IMR-90 (cell line): ENCODE data around the gene NOD1.

ENCODE experiments used
- MAFK ChIP-seq: IDR thresholded peaks from 2 replicates; pipeline ENCODE4 v1.6.1; 2012; ENCODE audit warnings: low read depth, low read length, improper control_type of control experiment
- MAZ ChIP-seq: IDR thresholded peaks from 2 replicates; pipeline ENCODE4 v1.6.1; 2012; ENCODE audit warnings: low read depth, mild to moderate bottlenecking, low read length, improper control_type of control experiment, moderate library complexity, borderline replicate concordance
- POLR2A ChIP-seq: IDR thresholded peaks from 2 replicates; pipeline ENCODE4 v1.6.1; 2012; ENCODE audit warnings: mild to moderate bottlenecking, low read depth, low read length
- SMC3 ChIP-seq: fragments of 150-350 bp; IDR thresholded peaks from 2 replicates; pipeline ENCODE4 v1.6.1; 2016; ENCODE audit warnings: low read depth, mild to moderate bottlenecking, antibody characterized with exemption, low read length, moderate library complexity
- TF ChIP-seq, protein P1 (sequence below): conservative IDR thresholded peaks from 2 replicates; pipeline ENCODE4 v1.5.1; 2012; ENCODE audit warnings: mild to moderate bottlenecking, low read depth, low read length, improper control_type of control experiment

DNA sequence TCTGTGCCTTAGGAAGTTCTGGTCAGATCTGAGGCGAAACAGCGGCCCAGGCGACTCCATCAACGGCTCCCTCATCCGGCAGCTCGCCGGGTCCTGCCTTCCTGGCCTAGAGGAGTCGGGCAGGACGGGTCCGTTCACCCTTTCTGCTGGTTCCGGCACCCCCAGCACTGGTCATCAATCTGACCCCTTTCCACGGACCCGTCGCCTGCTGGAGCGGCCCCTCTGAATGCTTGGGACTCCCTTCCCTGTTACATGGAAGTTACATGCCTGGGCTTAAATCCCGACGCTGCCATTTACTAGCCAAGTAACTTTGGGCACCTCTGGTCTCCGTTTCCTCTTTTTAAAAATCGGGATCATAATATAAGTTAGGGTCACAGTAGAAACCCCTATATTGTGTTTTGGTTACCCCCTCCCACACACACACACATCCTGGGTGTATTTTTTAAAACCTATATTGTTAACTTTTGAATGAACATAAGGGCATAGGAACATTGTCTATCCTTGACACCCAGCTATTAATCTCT, 26.7 kb upstream of the NOD1 start:
- no peak for TF ChIP-seq SMC3
- TF ChIP-seq, protein P1, sequence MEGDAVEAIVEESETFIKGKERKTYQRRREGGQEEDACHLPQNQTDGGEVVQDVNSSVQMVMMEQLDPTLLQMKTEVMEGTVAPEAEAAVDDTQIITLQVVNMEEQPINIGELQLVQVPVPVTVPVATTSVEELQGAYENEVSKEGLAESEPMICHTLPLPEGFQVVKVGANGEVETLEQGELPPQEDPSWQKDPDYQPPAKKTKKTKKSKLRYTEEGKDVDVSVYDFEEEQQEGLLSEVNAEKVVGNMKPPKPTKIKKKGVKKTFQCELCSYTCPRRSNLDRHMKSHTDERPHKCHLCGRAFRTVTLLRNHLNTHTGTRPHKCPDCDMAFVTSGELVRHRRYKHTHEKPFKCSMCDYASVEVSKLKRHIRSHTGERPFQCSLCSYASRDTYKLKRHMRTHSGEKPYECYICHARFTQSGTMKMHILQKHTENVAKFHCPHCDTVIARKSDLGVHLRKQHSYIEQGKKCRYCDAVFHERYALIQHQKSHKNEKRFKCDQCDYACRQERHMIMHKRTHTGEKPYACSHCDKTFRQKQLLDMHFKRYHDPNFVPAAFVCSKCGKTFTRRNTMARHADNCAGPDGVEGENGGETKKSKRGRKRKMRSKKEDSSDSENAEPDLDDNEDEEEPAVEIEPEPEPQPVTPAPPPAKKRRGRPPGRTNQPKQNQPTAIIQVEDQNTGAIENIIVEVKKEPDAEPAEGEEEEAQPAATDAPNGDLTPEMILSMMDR = no peak
- TF ChIP-seq POLR2A = no peak
- TF ChIP-seq MAFK = no peak
- TF ChIP-seq MAZ = no peak
